Loucy (cell line): ENCODE measurements around the gene CCDC47.

Experiments used
- H2AFZ ChIP-seq: fragments of 200-600 bp; sonication (generic); 2 replicates; pipeline ENCODE4 v1.6.0; 2016; ENCODE audit warnings: antibody characterized with exemption, mild to moderate bottlenecking, low read length, moderate library complexity
- H3F3A ChIP-seq: fragments of 200-600 bp; 2 replicates; pipeline ENCODE4 v1.6.0; 2016; ENCODE audit warnings: antibody characterized with exemption, low read depth, mild to moderate bottlenecking
- H3K27me3 ChIP-seq: fragments of 200-600 bp; sonication (generic); 2 replicates; pipeline ENCODE4 v1.6.1; 2014; ENCODE audit warnings: low read length, mild to moderate bottlenecking; ENCODE audit not compliant: insufficient read depth, poor library complexity, severe bottlenecking
- H3K36me3 ChIP-seq: fragments of 200-600 bp; sonication (generic); 2 replicates; pipeline ENCODE4 v1.6.1; 2016; ENCODE audit warnings: low read length; ENCODE audit not compliant: insufficient read depth
- H3K4me1 ChIP-seq: fragments of 200-600 bp; sonication (generic); 2 replicates; pipeline ENCODE4 v1.5.1; 2014; ENCODE audit warnings: low read length, mild to moderate bottlenecking; ENCODE audit not compliant: insufficient read depth, poor library complexity, severe bottlenecking
- H3K4me2 ChIP-seq: fragments of 200-600 bp; sonication (generic); 2 replicates; pipeline ENCODE4 v1.6.0; 2014; ENCODE audit warnings: antibody characterized with exemption, low read length, low read depth, mild to moderate bottlenecking; ENCODE audit not compliant: poor library complexity, severe bottlenecking
- H3K4me3 ChIP-seq: fragments of 200-600 bp; sonication (generic); 2 replicates; pipeline ENCODE4 v1.5.1; 2014; ENCODE audit warnings: low read length, mild to moderate bottlenecking, mixed read lengths; ENCODE audit not compliant: poor library complexity, severe bottlenecking
- H3K79me2 ChIP-seq: fragments of 200-600 bp; sonication (generic); 2 replicates; pipeline ENCODE4 v1.6.1; 2014; ENCODE audit warnings: low read length; ENCODE audit not compliant: insufficient read depth
- H3K9ac ChIP-seq: fragments of 200-600 bp; sonication (generic); 2 replicates; pipeline ENCODE4 v1.6.0; 2014; ENCODE audit warnings: mild to moderate bottlenecking, low read depth, low read length, moderate library complexity; ENCODE audit not compliant: poor library complexity, severe bottlenecking
- H3K9me2 ChIP-seq: fragments of 200-600 bp; sonication (generic); replicated peaks from 2 replicates; pipeline ENCODE4 v1.6.1; 2016; ENCODE audit warnings: low read depth, low read length, mixed read lengths
- H3K9me3 ChIP-seq: fragments of 200-600 bp; sonication (generic); 2 replicates; pipeline ENCODE4 v1.6.1; 2014; ENCODE audit warnings: mild to moderate bottlenecking, antibody characterized with exemption, low read length, low read depth; ENCODE audit not compliant: insufficient read depth
- H4K20me1 ChIP-seq: fragments of 200-600 bp; sonication (generic); 2 replicates; pipeline ENCODE4 v1.6.0; 2014; ENCODE audit warnings: antibody characterized with exemption, low read length, mild to moderate bottlenecking; ENCODE audit not compliant: insufficient read depth, poor library complexity, severe bottlenecking
- EZH2phosphoT487 ChIP-seq: fragments of 200-600 bp; IDR thresholded peaks from 2 replicates; pipeline ENCODE4 v1.6.1; 2018; ENCODE audit warnings: antibody characterized with exemption, mild to moderate bottlenecking, moderate library complexity, borderline replicate concordance
- TF ChIP-seq, protein P1 (sequence below): fragments of 200-600 bp; sonication (generic); conservative IDR thresholded peaks from 2 replicates; pipeline ENCODE4 v1.5.1; 2014; ENCODE audit warnings: mild to moderate bottlenecking, antibody characterized with exemption, low read length

Gene CCDC47

DNA sequence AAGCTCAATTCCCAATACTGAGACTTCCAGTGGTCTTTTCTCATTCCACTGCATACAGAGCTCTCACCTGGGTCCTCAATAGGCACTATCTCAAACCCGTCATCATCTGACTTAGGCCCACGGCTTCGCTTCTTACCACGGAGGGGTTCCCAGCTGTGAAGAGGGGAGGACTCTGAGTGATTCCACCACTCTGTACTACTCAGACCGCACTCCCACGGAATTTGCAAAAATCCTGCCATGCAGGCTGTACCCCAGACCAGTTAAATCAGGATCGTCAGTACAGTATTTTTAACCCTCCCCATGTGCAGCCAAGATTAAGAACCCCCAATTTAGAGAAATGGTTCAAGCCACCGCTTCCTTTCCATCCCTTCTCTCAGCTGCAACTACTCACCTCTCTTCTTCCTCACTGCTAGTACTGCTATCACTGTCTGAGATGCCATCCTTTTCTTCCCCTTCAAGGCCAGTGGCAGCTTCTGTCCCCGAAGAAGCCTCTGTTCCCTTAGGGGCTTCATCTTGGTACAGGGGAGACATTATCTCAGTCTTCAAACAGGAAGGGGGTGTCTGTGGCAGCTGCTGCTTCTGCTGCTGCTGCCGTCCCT, 47.7 kb upstream of the CCDC47 start:
- peak overlapping the region; percentile 69 for H3K9ac ChIP-seq
- H3K4me2 ChIP-seq: peak overlapping the region; percentile 76
- no peaks in the 10 kb centered on the region for H3K9me3 ChIP-seq
- H3K9me2 ChIP-seq: no peaks in the 10 kb centered on the region
- peaks cover 88% of the 10 kb centered on the region for H3K36me3 ChIP-seq
- peaks cover 11% of the 10 kb centered on the region; the same call in 1 of the 2 replicates for H3F3A ChIP-seq
- H3K79me2 ChIP-seq: peaks cover 78% of the 10 kb centered on the region
- peaks cover 55% of the 10 kb centered on the region for H3K4me1 ChIP-seq
- no peaks in the 10 kb centered on the region for H3K27me3 ChIP-seq
- peak overlapping the region; percentile 67 for H3K4me3 ChIP-seq
- H4K20me1 ChIP-seq: peaks cover 5% of the 10 kb centered on the region
- H2AFZ ChIP-seq: no peak overlapping the region
- TF ChIP-seq, protein P1, sequence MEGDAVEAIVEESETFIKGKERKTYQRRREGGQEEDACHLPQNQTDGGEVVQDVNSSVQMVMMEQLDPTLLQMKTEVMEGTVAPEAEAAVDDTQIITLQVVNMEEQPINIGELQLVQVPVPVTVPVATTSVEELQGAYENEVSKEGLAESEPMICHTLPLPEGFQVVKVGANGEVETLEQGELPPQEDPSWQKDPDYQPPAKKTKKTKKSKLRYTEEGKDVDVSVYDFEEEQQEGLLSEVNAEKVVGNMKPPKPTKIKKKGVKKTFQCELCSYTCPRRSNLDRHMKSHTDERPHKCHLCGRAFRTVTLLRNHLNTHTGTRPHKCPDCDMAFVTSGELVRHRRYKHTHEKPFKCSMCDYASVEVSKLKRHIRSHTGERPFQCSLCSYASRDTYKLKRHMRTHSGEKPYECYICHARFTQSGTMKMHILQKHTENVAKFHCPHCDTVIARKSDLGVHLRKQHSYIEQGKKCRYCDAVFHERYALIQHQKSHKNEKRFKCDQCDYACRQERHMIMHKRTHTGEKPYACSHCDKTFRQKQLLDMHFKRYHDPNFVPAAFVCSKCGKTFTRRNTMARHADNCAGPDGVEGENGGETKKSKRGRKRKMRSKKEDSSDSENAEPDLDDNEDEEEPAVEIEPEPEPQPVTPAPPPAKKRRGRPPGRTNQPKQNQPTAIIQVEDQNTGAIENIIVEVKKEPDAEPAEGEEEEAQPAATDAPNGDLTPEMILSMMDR: no peak
- TF ChIP-seq EZH2phosphoT487: no peak

- H3F3A ChIP-seq: peaks cover 11% of the 10 kb centered on the region; the same call in 1 of the 2 replicates
- peak overlapping the region; percentile 67 for H3K4me3 ChIP-seq
- no peak overlapping the region for H2AFZ ChIP-seq
- H3K27me3 ChIP-seq: no peaks in the 10 kb centered on the region
- H3K79me2 ChIP-seq: peaks cover 66% of the 10 kb centered on the region
- H3K9me2 ChIP-seq: no peaks in the 10 kb centered on the region
- peak overlapping the region; percentile 69 for H3K9ac ChIP-seq
- peaks cover 95% of the 10 kb centered on the region for H3K36me3 ChIP-seq
- peak overlapping the region; percentile 76 for H3K4me2 ChIP-seq
- no peaks in the 10 kb centered on the region for H3K9me3 ChIP-seq
- no peaks in the 10 kb centered on the region for H4K20me1 ChIP-seq
- peaks cover 43% of the 10 kb centered on the region for H3K4me1 ChIP-seq
- TF ChIP-seq, protein P1: no peak
- TF ChIP-seq EZH2phosphoT487: no peak
Measured at GRCh38 chr17:63819585-63820537, 46.5 kb upstream of the CCDC47 start.

- Histone ChIP-seq H3K9ac (peak overlapping the region; percentile 69), H3K4me1 (peaks cover 36% of the 10 kb centered on the region), H3K36me3 (peaks cover 95% of the 10 kb centered on the region), H3K4me3 (peak overlapping the region; percentile 67), H3K79me2 (peaks cover 58% of the 10 kb centered on the region), H3K9me2 (no peaks in the 10 kb centered on the region), H3F3A (peaks cover 11% of the 10 kb centered on the region; the same call in 1 of the 2 replicates), H3K9me3 (no peaks in the 10 kb centered on the region), H4K20me1 (no peaks in the 10 kb centered on the region), H3K27me3 (no peaks in the 10 kb centered on the region), H2AFZ (no peak overlapping the region), H3K4me2 (peak overlapping the region; percentile 67)
- no peak for TF ChIP-seq EZH2phosphoT487
- TF ChIP-seq, protein P1: no peak
Measured at GRCh38 chr17:63819131-63819530, 45.7 kb upstream of the CCDC47 start.
